ENCODE measurements around the gene KIF2C. TPM values are rescaled to one million over a fixed set of nuclear protein-coding genes. Genes with fewer than 3 reads are reported as not detected.

KIF2C gene
- total and polyA plus RNA-seq, 9 of the 15 experiments (the other 6 are each of a cell fraction or from before 2014, with no cell fraction given) = 84.9 to 226 (median 169) TPM

GRCh38 chr1:44693900-44694299, 45.7 kb upstream of the KIF2C start (continued):
- TF ChIP-seq PBX2 (CRISPR knock-in tag; IDR thresholded peaks at IDR 0.05; ENCODE audit: low read depth) (no peak), PBX2 (tag; conservative IDR thresholded peaks at IDR 0.05; ENCODE audit: low read depth) (peak; percentile 35; the same call in 1 of the 2 replicates), ATF4 (CRISPR knock-in tag; IDR thresholded peaks at IDR 0.05) (peak; percentile 80), ATF3 (IDR thresholded peaks at IDR 0.05) (peak; percentile 74), ATF3 (CRISPR knock-in tag; conservative IDR thresholded peaks at IDR 0.05) (no peak), KLF1 (tag; IDR thresholded peaks at IDR 0.05) (no peak), RBM39 (optimal IDR thresholded peaks at IDR 0.05; ENCODE audit: low read depth, low read length) (no peak), C11orf30 (IDR thresholded peaks at IDR 0.05; ENCODE audit: low read depth) (no peak), ZNF3 (CRISPR knock-in tag; IDR thresholded peaks at IDR 0.05) (no peak), TRIM24 (IDR thresholded peaks at IDR 0.05) (peak; percentile 87 to 91; a peak in 2 of 4 replicates), RBM34 (IDR thresholded peaks at IDR 0.05; ENCODE audit: borderline replicate concordance, insufficient read depth, low read length) (no peak), NR0B1 (IDR thresholded peaks at IDR 0.05; ENCODE audit: partially characterized antibody) (no peak), PKNOX1 (IDR thresholded peaks at IDR 0.05) (peak; percentile 91), ZNF583 (CRISPR knock-in tag; IDR thresholded peaks at IDR 0.05) (no peak), ZNF589 (CRISPR knock-in tag; IDR thresholded peaks at IDR 0.05; ENCODE audit: low read depth) (peak; percentile 60; the same call in 1 of the 2 replicates)

Data from K562 (cell line).